Measurements from ENCODE around the gene RBM24.
A peak's percentile ranks its signal among the peaks of the same experiment; 100 is the strongest.

Gene RBM24

GRCh38 chr6:17281100-17281496 lies at the start of gene RBM24:
TSS of gene RBM24 (plus strand) at chr6:17281361. CDS start at chr6:17281582, 221 bp downstream.
- peak; percentile 78 for DNase-seq (ENCODE audit: low read depth)

- no peak for DNase-seq (ENCODE audit: low read depth)
Observed at GRCh38 chr6:17233531-17233930, 47.6 kb upstream of the RBM24 start.

GRCh38 chr6:17237246-17237645 lies 43.9 kb upstream of the RBM24 start:
- no peak for DNase-seq (ENCODE audit: low read depth)

GRCh38 chr6:17239260-17239659 lies 41.9 kb upstream of the RBM24 start:
- no peak for DNase-seq (ENCODE audit: low read depth)

- DNase-seq (ENCODE audit: low read depth), result no peak
Observed at GRCh38 chr6:17240803-17241500, 40.2 kb upstream of the RBM24 start.

- DNase-seq (ENCODE audit: low read depth), result no peak
Observed at GRCh38 chr6:17242087-17242486, 39.1 kb upstream of the RBM24 start.

GRCh38 chr6:17250237-17250636 lies 30.9 kb upstream of the RBM24 start:
- DNase-seq (ENCODE audit: low read depth), result no peak

GRCh38 chr6:17251953-17252352 lies 29.2 kb upstream of the RBM24 start:
- no peak for DNase-seq (ENCODE audit: low read depth)

GRCh38 chr6:17258749-17259148 lies 22.4 kb upstream of the RBM24 start:
- DNase-seq (ENCODE audit: low read depth), result no peak

GRCh38 chr6:17265570-17265969 lies 15.6 kb upstream of the RBM24 start:
- no peak for DNase-seq (ENCODE audit: low read depth)

- no peak for DNase-seq (ENCODE audit: low read depth)
Observed at GRCh38 chr6:17267566-17267965, 13.6 kb upstream of the RBM24 start.

GRCh38 chr6:17268114-17268513 lies 13.0 kb upstream of the RBM24 start:
- DNase-seq (ENCODE audit: low read depth), result peak; percentile 22

GRCh38 chr6:17269840-17270239 lies 11.3 kb upstream of the RBM24 start:
- DNase-seq (ENCODE audit: low read depth), result no peak

GRCh38 chr6:17271628-17272027 lies 9.5 kb upstream of the RBM24 start:
- no peak for DNase-seq (ENCODE audit: low read depth)

- DNase-seq (ENCODE audit: low read depth), result peak; percentile 41
Observed at GRCh38 chr6:17276766-17277165, 4.4 kb upstream of the RBM24 start.

GRCh38 chr6:17277256-17277655 lies 3.9 kb upstream of the RBM24 start:
- DNase-seq (ENCODE audit: low read depth), result no peak

- DNase-seq (ENCODE audit: low read depth), result peak; percentile 61
Observed at GRCh38 chr6:17278289-17279063, 2.7 kb upstream of the RBM24 start.

GRCh38 chr6:17280138-17280537 lies 1.0 kb upstream of the RBM24 start:
- no peak for DNase-seq (ENCODE audit: low read depth)

- DNase-seq (ENCODE audit: low read depth), result peak; percentile 30
Observed at GRCh38 chr6:17280552-17281090, 540 bp upstream of the RBM24 start.

GRCh38 chr6:17281497-17282481 lies 628 bp downstream of the RBM24 start:
- peak; percentile 49 for DNase-seq (ENCODE audit: low read depth)

- no peak for DNase-seq (ENCODE audit: low read depth)
Observed at GRCh38 chr6:17283074-17283473, 1.9 kb downstream of the RBM24 start.

- no peak for DNase-seq (ENCODE audit: low read depth)
Observed at GRCh38 chr6:17289630-17290061, 8.5 kb downstream of the RBM24 start.

Measured in fibroblast of gingiva (primary cell).